K562 (cell line): Measurements from ENCODE around the gene ACOT13. TPM values are rescaled to one million over a fixed set of nuclear protein-coding genes. Genes with fewer than 3 reads are reported as not detected.

Experiments
- BMI1 ChIP-seq: fragments of 150-350 bp; IDR thresholded peaks from 2 replicates; pipeline ENCODE4 v1.6.1; 2014; ENCODE audit warnings: low read length
- CREBBP ChIP-seq: IDR thresholded peaks from one replicate; pipeline ENCODE4 v1.6.1; 2012; ENCODE audit warnings: low read depth, mild to moderate bottlenecking, control low read depth, inconsistent platforms, low read length
- DNMT1 ChIP-seq: fragments of 450-650 bp; IDR thresholded peaks from 2 replicates; pipeline ENCODE4 v1.6.1; 2016; ENCODE audit warnings: antibody characterized with exemption, mild to moderate bottlenecking
- EHMT2 ChIP-seq: fragments of 450-650 bp; IDR thresholded peaks from 2 replicates; pipeline ENCODE4 v1.6.1; 2018; ENCODE audit warnings: antibody characterized with exemption
- EP400 ChIP-seq: fragments of 450-650 bp; IDR thresholded peaks from 2 replicates; pipeline ENCODE4 v1.6.1; 2017; ENCODE audit warnings: antibody characterized with exemption, mild to moderate bottlenecking, moderate library complexity
- FUS ChIP-seq: fragments of 200-400 bp; formaldehyde crosslinking; optimal IDR thresholded peaks from 2 replicates; pipeline ENCODE3; 2017; ENCODE audit warnings: low read depth, low read length
- HDGF ChIP-seq: fragments of 450-650 bp; IDR thresholded peaks from 2 replicates; pipeline ENCODE4 v1.6.1; 2016
- KHSRP ChIP-seq: fragments of 450-650 bp; IDR thresholded peaks from 2 replicates; pipeline ENCODE4 v1.6.1; 2017
- MIER1 ChIP-seq: fragments of 450-650 bp; IDR thresholded peaks from 2 replicates; pipeline ENCODE4 v1.6.1; 2016; ENCODE audit warnings: antibody characterized with exemption, mild to moderate bottlenecking, low read depth
- SMC3 ChIP-seq: conservative IDR thresholded peaks from 2 replicates; pipeline ENCODE4 v1.6.1; 2011; ENCODE audit warnings: low read depth, low read length, improper control_type of control experiment; ENCODE audit not compliant: insufficient read depth
- TAF9B ChIP-seq: fragments of 450-650 bp; IDR thresholded peaks from 2 replicates; pipeline ENCODE4 v1.6.1; 2018; ENCODE audit warnings: mild to moderate bottlenecking; ENCODE audit not compliant: partially characterized antibody
- UBTF ChIP-seq, 2 experiments: IDR thresholded peaks; 2 replicates each; pipeline ENCODE4 v1.6.1; 2012; ENCODE audit warnings: improper control_type of control experiment in 2 of 2, low read depth in 2 of 2, low read length in 2 of 2, borderline replicate concordance in 1 of 2
- ZNF12 ChIP-seq: sonication (generic); formaldehyde crosslinking; IDR thresholded peaks from 2 replicates; pipeline ENCODE4 v1.4.0; 2020; ENCODE audit warnings: mild to moderate bottlenecking, missing genetic modification reagents
- ZNF445 ChIP-seq: fragments of 250-450 bp; sonication (Bioruptor Pico); IDR thresholded peaks from 2 replicates; pipeline ENCODE4 v1.4.0; 2020; ENCODE audit warnings: low read depth, mild to moderate bottlenecking, moderate library complexity
- ZSCAN32 ChIP-seq: fragments of 450-650 bp; formaldehyde crosslinking; IDR thresholded peaks from 2 replicates; pipeline ENCODE4 v1.4.0; 2020; ENCODE audit warnings: mild to moderate bottlenecking, moderate library complexity
- polyA plus RNA-seq, 8 experiments: library from polyadenylated mRNA; depleted of rRNA in 4 of 8; stranded (reverse) in 5 of 8; unstranded in 3 of 8; fragments of >200 nt; fragmentation: Nextera tagmentation in 2 of 8; fragmentation: Illumina TruSeq in 1 of 8; extraction: Ambion mirVana in 2 of 8; extraction: Trizol in 1 of 8; gene quantifications; 2 replicates each; pipeline versions ENCODE4 v1.2.1 to v1.2.3, GENCODE V29; 2011 to 2014; ENCODE audit warnings: inconsistent platforms in 1 of 8, missing spikeins in 1 of 8
- total RNA-seq, 7 experiments: library from RNA; depleted of rRNA in 6 of 7; stranded (reverse); fragments of >200 nt in 6 of 7; fragmentation: Illumina TruSeq in 2 of 7; extraction: Trizol in 2 of 7; gene quantifications; 2 replicates each; pipeline versions ENCODE4 v1.2.1 to v1.2.3, GENCODE V29; 2011 to 2021; ENCODE audit warnings: low replicate concordance in 1 of 7
- TF ChIP-seq, protein P1 (sequence below), 2 experiments: fragments of 150-350 bp in 1 of 2; IDR thresholded peaks; 2 replicates each; pipeline ENCODE4 v1.6.1; 2012 to 2016; ENCODE audit warnings: low read depth in 2 of 2, low read length in 2 of 2, mild to moderate bottlenecking in 1 of 2, moderate library complexity in 1 of 2
- TF ChIP-seq, protein P2 (sequence below): fragments of 450-650 bp; IDR thresholded peaks from 2 replicates; pipeline ENCODE4 v1.6.1; 2016; ENCODE audit warnings: borderline replicate concordance
- TF ChIP-seq, protein P3 (sequence below): fragments of 450-650 bp; formaldehyde crosslinking; IDR thresholded peaks from 2 replicates; pipeline ENCODE4 v1.4.0; 2022; ENCODE audit warnings: mild to moderate bottlenecking, moderate library complexity

Gene ACOT13
- total and polyA plus RNA-seq, 9 of the 15 experiments (the other 6 are each of a cell fraction or from before 2014, with no cell fraction given) = 14.1 to 129 (median 65.7) TPM

DNA sequence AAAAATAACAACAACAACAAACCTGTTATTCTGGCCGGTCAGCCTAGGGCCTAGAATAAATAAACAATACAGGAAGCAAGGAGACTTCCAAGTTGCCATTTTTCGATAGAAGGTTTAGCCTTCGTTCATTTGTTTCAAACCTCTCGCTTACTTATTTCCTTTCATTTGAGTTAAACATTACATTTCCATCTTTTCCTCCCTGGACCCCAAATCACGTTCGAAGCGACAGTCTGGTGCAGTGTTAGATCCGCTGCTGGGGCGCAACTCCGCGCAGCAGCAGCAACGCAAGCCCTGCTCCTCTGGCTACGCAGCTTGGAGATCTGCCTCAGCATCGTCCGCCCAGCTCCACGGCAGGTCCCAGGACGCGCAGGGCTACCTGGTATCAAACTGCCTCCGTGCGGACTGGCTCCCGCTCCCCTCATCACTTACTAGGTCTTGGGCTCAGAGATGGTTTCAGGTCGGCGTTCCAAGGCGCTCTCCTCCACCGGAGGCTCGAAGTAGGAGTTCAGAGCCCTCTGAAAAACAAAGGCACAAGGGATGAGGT lies 708 bp upstream of the ACOT13 start (continued):
- TF ChIP-seq, protein P1, sequence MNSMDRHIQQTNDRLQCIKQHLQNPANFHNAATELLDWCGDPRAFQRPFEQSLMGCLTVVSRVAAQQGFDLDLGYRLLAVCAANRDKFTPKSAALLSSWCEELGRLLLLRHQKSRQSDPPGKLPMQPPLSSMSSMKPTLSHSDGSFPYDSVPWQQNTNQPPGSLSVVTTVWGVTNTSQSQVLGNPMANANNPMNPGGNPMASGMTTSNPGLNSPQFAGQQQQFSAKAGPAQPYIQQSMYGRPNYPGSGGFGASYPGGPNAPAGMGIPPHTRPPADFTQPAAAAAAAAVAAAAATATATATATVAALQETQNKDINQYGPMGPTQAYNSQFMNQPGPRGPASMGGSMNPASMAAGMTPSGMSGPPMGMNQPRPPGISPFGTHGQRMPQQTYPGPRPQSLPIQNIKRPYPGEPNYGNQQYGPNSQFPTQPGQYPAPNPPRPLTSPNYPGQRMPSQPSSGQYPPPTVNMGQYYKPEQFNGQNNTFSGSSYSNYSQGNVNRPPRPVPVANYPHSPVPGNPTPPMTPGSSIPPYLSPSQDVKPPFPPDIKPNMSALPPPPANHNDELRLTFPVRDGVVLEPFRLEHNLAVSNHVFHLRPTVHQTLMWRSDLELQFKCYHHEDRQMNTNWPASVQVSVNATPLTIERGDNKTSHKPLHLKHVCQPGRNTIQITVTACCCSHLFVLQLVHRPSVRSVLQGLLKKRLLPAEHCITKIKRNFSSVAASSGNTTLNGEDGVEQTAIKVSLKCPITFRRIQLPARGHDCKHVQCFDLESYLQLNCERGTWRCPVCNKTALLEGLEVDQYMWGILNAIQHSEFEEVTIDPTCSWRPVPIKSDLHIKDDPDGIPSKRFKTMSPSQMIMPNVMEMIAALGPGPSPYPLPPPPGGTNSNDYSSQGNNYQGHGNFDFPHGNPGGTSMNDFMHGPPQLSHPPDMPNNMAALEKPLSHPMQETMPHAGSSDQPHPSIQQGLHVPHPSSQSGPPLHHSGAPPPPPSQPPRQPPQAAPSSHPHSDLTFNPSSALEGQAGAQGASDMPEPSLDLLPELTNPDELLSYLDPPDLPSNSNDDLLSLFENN (IDR thresholded peaks at IDR 0.05; ENCODE audit: low read depth in 2 of 2, low read length in 2 of 2) = no peak
- no peak for TF ChIP-seq EP400
- TF ChIP-seq, protein P2, sequence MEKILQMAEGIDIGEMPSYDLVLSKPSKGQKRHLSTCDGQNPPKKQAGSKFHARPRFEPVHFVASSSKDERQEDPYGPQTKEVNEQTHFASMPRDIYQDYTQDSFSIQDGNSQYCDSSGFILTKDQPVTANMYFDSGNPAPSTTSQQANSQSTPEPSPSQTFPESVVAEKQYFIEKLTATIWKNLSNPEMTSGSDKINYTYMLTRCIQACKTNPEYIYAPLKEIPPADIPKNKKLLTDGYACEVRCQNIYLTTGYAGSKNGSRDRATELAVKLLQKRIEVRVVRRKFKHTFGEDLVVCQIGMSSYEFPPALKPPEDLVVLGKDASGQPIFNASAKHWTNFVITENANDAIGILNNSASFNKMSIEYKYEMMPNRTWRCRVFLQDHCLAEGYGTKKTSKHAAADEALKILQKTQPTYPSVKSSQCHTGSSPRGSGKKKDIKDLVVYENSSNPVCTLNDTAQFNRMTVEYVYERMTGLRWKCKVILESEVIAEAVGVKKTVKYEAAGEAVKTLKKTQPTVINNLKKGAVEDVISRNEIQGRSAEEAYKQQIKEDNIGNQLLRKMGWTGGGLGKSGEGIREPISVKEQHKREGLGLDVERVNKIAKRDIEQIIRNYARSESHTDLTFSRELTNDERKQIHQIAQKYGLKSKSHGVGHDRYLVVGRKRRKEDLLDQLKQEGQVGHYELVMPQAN = peak; percentile 71
- TF ChIP-seq FUS = no peak
- 0 out of 2 replicates have a peak, but pooled peaks have one; percentile 31 for TF ChIP-seq DNMT1
- no peak for TF ChIP-seq HDGF
- TF ChIP-seq EHMT2 = no peak
- no peak for TF ChIP-seq SMC3
- 0 out of 4 replicates have a peak, but pooled peaks of 1 of the 2 experiments have one; percentile 25 for TF ChIP-seq UBTF (IDR thresholded peaks at IDR 0.05; ENCODE audit: borderline replicate concordance in 1 of 2, low read depth in 2 of 2, low read length in 2 of 2)
- no peak for TF ChIP-seq ZNF445
- TF ChIP-seq KHSRP = no peak
- TF ChIP-seq, protein P3, sequence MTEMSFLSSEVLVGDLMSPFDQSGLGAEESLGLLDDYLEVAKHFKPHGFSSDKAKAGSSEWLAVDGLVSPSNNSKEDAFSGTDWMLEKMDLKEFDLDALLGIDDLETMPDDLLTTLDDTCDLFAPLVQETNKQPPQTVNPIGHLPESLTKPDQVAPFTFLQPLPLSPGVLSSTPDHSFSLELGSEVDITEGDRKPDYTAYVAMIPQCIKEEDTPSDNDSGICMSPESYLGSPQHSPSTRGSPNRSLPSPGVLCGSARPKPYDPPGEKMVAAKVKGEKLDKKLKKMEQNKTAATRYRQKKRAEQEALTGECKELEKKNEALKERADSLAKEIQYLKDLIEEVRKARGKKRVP (CRISPR knock-in tag) = 0 out of 2 replicates have a peak, but pooled peaks have one; percentile 10
- TF ChIP-seq ZSCAN32 (CRISPR knock-in tag) = 0 out of 2 replicates have a peak, but pooled peaks have one; percentile 53
- TF ChIP-seq TAF9B = no peak
- 0 out of 2 replicates have a peak, but pooled peaks have one; percentile 69 for TF ChIP-seq ZNF12 (CRISPR knock-in tag)
- no peak for TF ChIP-seq CREBBP
- TF ChIP-seq BMI1 = no peak
- peak; percentile 67; the same call in 1 of the 2 replicates for TF ChIP-seq MIER1
